Measurements from ENCODE around the gene JPH3.
"Not testable (repeated sequence)": the region's sequence is repeated elsewhere in the genome, so short reads cannot be mapped to it uniquely, and the experiment has no call there.

JPH3 gene

GRCh38 chr16:87701078-87701460, 98.8 kb downstream of the JPH3 start:
- no peak for DNase-seq

DNA sequence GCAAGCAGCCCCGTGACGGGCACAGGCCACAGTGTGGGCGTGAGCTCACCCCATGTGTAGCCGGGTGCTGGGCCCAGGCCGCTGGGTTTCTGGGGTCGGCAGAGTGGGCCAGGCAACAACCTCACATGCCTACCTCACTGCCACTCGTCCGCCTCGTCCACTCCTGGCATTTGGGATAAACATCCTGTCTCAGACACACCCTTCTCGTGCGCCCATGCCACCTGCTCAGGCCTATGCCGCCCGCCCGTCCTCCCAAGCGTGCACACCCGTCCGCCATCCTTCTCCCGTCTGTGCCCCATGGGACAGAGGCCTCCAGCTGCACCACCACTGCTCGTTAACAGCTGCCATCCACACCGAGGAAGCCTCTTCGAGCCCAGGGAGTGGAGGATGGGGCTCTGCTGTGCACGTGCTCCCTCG, 99.2 kb downstream of the JPH3 start:
- DNase-seq = no peak

DNA sequence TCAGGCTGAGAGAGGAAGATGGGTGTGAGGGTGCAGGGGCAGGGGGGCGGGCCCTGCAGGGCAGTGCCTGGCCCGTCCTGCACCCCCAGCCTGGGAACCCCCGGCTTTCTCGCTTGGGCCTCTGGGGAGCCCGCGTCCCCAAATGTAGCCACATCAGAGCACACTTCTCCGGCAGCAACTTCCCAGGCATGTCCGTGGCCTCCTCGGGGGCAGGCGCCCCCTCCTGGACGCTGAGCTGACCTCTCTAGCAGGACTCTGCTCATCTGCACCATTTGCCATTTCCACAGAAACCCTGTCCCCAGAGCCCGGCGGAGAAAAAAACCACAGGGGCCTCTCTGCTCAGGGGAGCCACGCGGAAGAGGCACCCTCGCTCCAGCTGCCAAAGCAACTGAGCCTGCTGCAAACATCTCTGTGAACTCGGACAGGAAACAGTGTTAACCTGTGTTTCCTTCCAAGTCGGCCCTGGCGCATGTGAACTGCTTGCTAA, 100.1 kb downstream of the JPH3 start:
- no peak for DNase-seq

GRCh38 chr16:87703071-87703470, 100.8 kb downstream of the JPH3 start:
- DNase-seq = no peak

DNA sequence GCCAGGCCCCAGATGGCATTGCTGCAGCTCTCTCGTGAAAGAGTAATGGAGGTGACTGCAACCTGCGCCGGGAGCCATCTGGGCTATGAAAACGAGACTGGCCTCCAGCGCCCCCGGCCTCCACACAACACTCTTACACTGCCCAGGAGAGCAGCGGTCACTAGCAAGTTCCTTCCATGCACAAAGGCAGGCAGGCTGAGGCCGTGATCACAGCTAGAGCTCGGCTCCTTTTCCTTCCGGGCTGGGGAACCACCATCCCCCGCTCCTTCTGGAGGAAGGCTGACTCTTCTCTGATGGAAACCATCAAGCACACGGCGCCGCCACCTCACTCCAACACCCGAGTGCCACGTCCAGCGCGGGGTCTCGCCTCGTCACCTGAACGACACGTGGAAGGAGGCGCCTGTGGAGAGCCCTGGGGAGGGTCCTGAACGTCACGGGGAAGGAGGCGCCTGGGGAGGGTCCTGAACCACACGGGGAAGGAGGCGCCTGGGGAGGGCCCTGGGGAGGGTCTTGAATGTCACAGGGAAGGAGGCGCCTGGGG, 101.6 kb downstream of the JPH3 start:
- no peak for DNase-seq

- DNase-seq = no peak
These were observed 102.5 kb downstream of the JPH3 start for GRCh38 chr16:87704754-87705353.

DNA sequence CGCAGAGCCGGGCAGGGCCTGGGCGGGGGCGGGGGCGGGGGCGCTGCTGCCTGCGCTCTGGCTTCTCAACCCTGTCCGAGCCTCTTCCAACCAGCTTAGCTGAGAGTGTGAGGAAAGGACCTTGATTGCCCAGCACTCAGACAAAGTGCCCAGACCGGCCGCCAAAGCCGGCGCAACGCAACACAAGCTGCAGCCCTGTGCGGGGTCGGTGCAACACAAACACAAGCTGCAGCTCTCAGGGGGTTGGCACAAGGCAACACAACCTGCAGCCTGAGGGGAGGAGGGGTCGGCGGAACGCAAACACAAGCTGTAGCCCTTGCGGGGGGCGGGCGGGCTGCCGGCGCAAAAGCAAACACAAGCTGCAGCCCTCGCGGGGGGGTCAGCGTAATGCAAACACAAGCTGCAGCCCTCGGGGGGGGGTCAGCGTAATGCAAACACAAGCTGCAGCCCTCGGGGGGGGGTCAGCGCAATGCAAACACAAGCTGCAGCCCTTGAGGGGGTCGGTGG, 103.5 kb downstream of the JPH3 start:
- DNase-seq = no peak

DNA sequence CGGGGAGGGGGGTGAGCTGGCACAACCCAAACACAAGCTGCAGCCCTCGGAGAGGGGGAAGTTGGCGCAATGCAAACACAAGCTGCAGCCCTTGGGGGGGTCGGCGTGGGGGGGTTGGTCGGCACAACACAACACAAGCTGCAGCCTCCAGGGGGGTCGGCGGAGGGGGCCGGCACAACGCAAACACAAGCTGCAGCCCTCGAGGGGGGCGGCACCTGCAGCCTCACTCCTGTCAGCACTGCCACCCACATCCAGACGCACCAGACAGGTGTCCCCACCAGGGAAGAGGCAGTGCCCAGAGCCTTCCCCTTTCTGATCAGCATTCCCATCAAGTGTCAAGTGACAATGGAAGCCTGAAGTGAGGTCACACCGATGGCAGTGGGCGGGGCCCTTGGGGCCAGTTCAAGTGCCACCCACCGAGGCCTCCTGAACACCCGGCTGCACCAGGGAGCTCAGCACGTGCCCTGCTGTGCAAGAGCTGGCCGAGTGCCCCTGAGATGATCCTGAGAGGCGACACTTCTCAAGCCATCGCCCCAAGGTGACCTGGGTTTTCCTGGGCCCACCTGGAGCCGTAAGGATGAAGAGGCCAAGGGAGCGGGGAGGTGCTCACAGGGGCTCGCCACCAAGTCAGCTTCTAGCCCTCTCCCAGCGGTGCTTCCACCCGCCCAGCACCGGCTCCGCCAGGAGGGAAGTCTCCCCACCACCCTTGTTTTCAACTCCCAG, 104.1 kb downstream of the JPH3 start:
- no peak for DNase-seq

GRCh38 chr16:87707097-87707496, 104.8 kb downstream of the JPH3 start:
- DNase-seq = no peak

DNA sequence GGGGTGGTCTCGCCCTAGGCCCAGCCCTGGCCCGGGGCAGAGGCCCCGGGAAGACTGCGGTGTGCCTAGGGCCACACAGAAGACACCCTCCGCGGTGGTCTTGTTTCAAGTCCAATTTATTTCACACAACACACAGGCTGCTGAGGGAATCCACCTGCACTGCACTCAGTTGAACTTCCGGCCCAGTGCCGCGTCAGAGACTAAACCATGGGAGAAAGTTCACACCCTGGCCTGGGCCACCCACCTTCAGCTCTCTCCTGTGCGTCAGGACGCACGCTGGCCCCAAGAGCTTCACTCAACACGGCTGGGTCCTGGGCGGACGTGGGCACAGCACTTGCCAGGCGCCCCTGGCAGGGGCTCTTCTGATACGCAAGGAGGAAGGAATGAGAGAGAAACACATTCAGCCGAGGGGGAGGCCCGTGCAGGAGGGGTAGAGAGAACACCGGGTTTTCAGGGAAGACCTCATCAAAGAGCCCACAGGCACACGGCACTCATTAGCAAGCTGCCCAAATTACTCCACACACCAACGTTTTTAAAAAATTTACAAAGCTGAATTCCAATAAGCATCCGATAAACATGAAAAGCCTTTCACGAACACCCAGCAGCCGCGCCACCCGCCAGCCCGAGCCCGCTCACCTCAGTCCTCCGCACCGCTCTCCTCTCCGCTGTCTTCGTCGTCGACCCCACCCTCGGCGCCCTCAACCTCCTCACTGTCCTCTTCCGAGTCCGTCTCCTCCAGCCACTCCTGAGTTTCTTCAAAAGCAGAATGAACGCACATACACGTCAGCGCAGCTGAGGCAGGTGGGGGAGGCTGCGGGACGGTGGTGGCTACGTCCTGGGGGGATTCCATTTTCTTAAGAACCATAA, 105.6 kb downstream of the JPH3 start:
- DNase-seq = no peak

- DNase-seq = no peak
These were observed 106.8 kb downstream of the JPH3 start for GRCh38 chr16:87708881-87709638.

DNA sequence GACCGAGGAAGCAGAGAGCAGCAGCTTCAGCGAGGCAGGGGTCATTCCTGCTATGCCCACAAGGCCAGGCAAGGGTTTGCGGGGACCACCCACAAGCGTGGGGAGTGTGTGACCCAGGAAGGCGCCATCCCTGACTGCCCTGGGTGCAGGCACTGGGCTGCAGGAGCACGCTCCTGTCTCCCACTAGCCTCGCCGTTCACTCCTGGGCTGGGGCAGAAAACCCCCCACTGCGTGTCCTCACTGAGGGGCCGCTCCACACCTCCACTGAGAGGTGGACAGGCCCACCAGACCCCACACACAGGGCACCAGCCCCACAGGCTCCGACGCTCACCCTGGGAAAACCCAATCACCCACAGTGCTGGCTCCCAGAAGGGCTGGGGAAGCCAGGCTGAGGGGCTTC, 107.4 kb downstream of the JPH3 start:
- no peak for DNase-seq

- DNase-seq = no peak
These were observed 108.6 kb downstream of the JPH3 start for GRCh38 chr16:87710887-87711286.

GRCh38 chr16:87712184-87712762, 110.0 kb downstream of the JPH3 start:
- DNase-seq = no peak

GRCh38 chr16:87713451-87714229, 111.3 kb downstream of the JPH3 start:
- DNase-seq = no peak

DNA sequence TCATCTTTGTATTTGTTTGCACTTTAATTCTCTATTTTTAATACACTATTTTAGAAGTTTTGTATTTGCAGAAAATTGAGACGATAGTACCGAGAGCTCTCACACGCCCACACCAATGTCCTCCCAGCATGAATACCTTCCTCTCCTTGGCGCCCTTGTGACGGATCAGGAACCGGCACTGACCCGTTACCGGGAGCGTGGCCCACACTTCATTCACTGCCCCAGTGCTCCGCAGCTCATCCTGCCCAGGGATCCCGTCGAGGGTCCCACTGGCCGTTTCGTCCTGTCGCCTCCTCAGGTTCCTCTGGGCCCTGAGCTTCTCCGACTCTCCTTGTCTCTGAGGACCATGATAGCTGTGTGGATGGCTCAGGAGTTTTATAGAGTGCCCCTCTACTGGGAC, 112.9 kb downstream of the JPH3 start:
- DNase-seq = no peak

- DNase-seq = no peak
These were observed 113.3 kb downstream of the JPH3 start for GRCh38 chr16:87715658-87716057.

DNA sequence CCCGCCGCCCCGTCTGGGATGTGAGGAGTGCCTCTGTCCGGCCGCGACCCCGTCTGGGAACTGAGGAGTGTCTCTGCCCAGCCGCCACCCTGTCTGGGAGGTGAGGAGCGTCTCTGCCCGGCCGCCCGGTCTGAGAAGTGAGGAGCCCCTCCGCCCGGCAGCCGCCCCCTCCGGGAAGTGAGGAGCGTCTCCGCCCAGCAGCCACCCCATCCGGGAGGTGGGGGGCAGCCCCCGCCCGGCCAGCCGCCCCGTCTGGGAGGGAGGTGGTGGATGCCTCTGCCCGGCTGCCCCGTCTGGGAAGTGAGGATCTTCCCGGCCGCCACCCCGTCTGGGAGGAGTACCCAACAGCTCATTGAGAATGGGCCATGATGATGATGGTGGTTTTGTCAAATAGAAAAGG, 116.5 kb downstream of the JPH3 start:
- not testable (repeated sequence) for DNase-seq

- no peak for DNase-seq
These were observed 118.1 kb downstream of the JPH3 start for GRCh38 chr16:87720446-87720845.

DNA sequence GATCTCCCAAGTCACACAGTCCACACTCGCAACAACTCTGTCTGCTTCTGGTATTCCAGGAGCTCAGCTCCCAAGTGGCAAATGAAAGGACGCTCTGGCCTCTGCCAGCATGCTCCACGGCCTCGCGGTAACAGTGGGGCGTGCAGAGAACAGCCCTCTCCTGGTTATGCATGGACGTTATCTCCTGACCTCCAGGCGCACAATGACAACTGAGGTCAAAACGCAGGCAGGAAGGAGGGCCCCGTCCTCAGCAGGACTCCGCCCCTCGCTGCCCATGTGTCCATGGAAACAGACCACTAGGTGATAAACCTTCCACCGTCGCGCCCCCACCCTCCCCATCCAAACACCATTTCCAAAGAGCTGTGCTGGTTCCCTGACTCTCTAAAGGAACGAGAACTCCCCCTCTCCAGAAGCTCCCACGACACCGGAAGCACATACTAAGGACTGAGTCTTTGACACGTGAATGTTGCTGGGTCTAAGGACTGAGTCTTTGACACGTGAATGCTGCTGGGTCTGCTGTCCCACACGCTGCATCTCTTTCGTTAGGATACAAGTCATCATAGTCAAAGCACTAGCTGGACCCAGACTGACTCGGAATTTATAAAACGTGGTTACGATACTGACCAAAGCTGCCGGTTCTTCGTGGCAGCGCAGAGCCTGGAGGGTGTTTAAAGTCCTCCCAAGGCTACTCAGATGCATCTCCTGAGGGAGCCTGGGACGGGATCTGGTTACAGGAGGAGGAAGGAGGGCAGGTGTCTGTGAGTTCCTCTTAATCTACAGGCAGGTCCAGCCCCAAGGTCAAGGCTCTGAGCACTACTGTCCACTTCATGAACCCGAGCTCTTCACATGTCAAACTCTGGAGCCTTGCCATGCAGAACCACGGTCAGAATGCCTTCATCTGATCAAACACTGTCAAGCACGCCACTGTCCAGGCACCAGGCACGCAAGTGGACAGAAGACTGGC, 119.6 kb downstream of the JPH3 start:
- DNase-seq = no peak

All from GDM1 (cell line).